HCT116 (cell line): ENCODE data around the gene CASP5. TPM values are rescaled to one million over a fixed set of nuclear protein-coding genes. Genes with fewer than 3 reads are reported as not detected.

Source experiments
- ATAC-seq: fragments of 200-7000 bp; cut with Tn5 transposase; 2 replicates; pipeline ENCODE4 v1.9.1; 2020; ENCODE audit warnings: mild to moderate bottlenecking, moderate library complexity
- BruUV-seq: library from RNA; stranded (reverse); fragments of 400-500 nt; replicated peaks from 2 replicates; lab custom pipeline; 2021; lab: Mats Ljungman, UMichigan
- CTCF ChIA-PET: fragments of 300-600 bp; sonication (Branson Sonifier 250); formaldehyde crosslinking; loops from one replicate; lab custom pipeline; 2021; ENCODE audit warnings: antibody characterized with exemption; lab: Charles Lee
- POLR2A ChIA-PET: fragments of 300-600, 350-600 bp; sonication (Branson Sonifier 250); formaldehyde crosslinking; loops from one replicate; lab custom pipeline; 2021; ENCODE audit warnings: antibody characterized with exemption; lab: Charles Lee
- RAD21 ChIA-PET, 2 experiments: fragments of 300-600 bp; sonication (Branson Sonifier 250); formaldehyde crosslinking; loops; one replicate each; lab custom pipeline; 2023; ENCODE audit warnings: low total read pairs in 2 of 2; ENCODE audit not compliant: uncharacterized antibody in 2 of 2, unreplicated experiment in 2 of 2, low non-redundant PET in 1 of 2; lab: Charles Lee
- DNase-seq: peaks from one replicate; pipeline ENCODE4 v3.0.0-alpha.2; 2010; ENCODE audit warnings: low read depth, low spot score
- H2AFZ ChIP-seq: fragments of 200-600 bp; shearing (Covaris generic), sonication (generic); 2 replicates; pipeline ENCODE4 v1.6.1; 2017; ENCODE audit warnings: low read depth, mixed run types, mixed read lengths, antibody characterized with exemption, low read length; ENCODE audit not compliant: poor library complexity, severe bottlenecking
- H3K27ac ChIP-seq: 2 replicates; pipeline ENCODE4 v1.5.1; 2012; ENCODE audit warnings: low read depth, low read length
- H3K27me3 ChIP-seq: fragments of 200-600 bp; sonication (generic); 2 replicates; pipeline ENCODE4 v1.6.1; 2016; ENCODE audit warnings: mixed run types, low read length, mixed read lengths; ENCODE audit not compliant: insufficient read depth
- H3K36me3 ChIP-seq, 2 experiments: fragments of 200-500 bp in 1 of 2; fragments of 200-600 bp in 1 of 2; sonication (Bioruptor generic) in 1 of 2; sonication (generic) in 1 of 2; 2 replicates each; pipeline versions ENCODE4 v1.5.1 to v1.6.1; 2014 to 2016; ENCODE audit warnings: low read length in 2 of 2, inconsistent platforms in 1 of 2, mixed read lengths in 1 of 2, mixed run types in 1 of 2; ENCODE audit not compliant: insufficient read depth in 2 of 2, control insufficient read depth in 1 of 2
- H3K4me1 ChIP-seq, 2 experiments: fragments of 200-600 bp in 1 of 2; sonication (generic) in 1 of 2; 2 replicates each; pipeline versions ENCODE4 v1.5.1 to v1.6.1; 2012 to 2017; ENCODE audit warnings: low read length in 2 of 2, inconsistent platforms in 1 of 2, mild to moderate bottlenecking in 1 of 2, mixed read lengths in 1 of 2, mixed run types in 1 of 2, moderate library complexity in 1 of 2; ENCODE audit not compliant: insufficient read depth in 2 of 2, control insufficient read depth in 1 of 2
- H3K4me2 ChIP-seq: fragments of 200-600 bp; sonication (generic); 2 replicates; pipeline ENCODE4 v1.6.1; 2017; ENCODE audit warnings: mixed run types, low read length, mixed read lengths
- H3K4me3 ChIP-seq, 2 experiments: fragments of 200-600 bp in 1 of 2; sonication (generic) in 1 of 2; replicated peaks in 1 of 2; 2 replicates each; pipeline ENCODE4 v1.5.1; 2011 to 2016; ENCODE audit warnings: low read length in 2 of 2, control low read depth in 1 of 2, low read depth in 1 of 2, mild to moderate bottlenecking in 1 of 2, mixed read lengths in 1 of 2, mixed run types in 1 of 2
- H3K79me2 ChIP-seq: fragments of 200-600 bp; sonication (generic); 2 replicates; pipeline ENCODE4 v1.6.1; 2017; ENCODE audit warnings: mild to moderate bottlenecking, mixed run types, low read length, moderate library complexity, mixed read lengths; ENCODE audit not compliant: insufficient read depth
- H3K9ac ChIP-seq: fragments of 200-600 bp; sonication (generic); 2 replicates; pipeline ENCODE4 v1.6.1; 2016; ENCODE audit warnings: low read length, mixed read lengths
- H3K9me2 ChIP-seq: fragments of 200-600 bp; sonication (generic), shearing (Covaris generic); 2 replicates; pipeline ENCODE4 v1.6.1; 2017; ENCODE audit warnings: mixed run types, mild to moderate bottlenecking, moderate library complexity; ENCODE audit not compliant: insufficient read depth
- H3K9me3 ChIP-seq, 2 experiments: fragments of 200-500 bp in 1 of 2; fragments of 200-600 bp in 1 of 2; sonication (Bioruptor generic) in 1 of 2; sonication (generic) in 1 of 2; 2 replicates each; pipeline ENCODE4 v1.6.1; 2014 to 2017; ENCODE audit warnings: low read length in 2 of 2, mixed read lengths in 2 of 2, inconsistent platforms in 1 of 2, low read depth in 1 of 2, mild to moderate bottlenecking in 1 of 2, mixed run types in 1 of 2, moderate library complexity in 1 of 2; ENCODE audit not compliant: control insufficient read depth in 1 of 2, insufficient read depth in 1 of 2
- H4K20me1 ChIP-seq: fragments of 200-600 bp; sonication (generic), shearing (Covaris generic); 2 replicates; pipeline ENCODE4 v1.6.1; 2017; ENCODE audit warnings: mixed run types, mild to moderate bottlenecking, moderate library complexity; ENCODE audit not compliant: insufficient read depth
- CBX3 ChIP-seq: IDR thresholded peaks from 2 replicates; pipeline ENCODE4 v1.6.1; 2012; ENCODE audit warnings: low read depth
- CTCF ChIP-seq, 3 experiments: fragments of 200-600 bp in 1 of 3; sonication (generic) in 1 of 3; IDR thresholded peaks in 2 of 3; conservative IDR thresholded peaks in 1 of 3; 2 replicates each; pipeline ENCODE4 v1.5.1; 2012 to 2017; ENCODE audit warnings: low read depth in 2 of 3, low read length in 2 of 3, antibody characterized with exemption in 1 of 3, borderline replicate concordance in 1 of 3, control low read depth in 1 of 3, mild to moderate bottlenecking in 1 of 3, mixed read lengths in 1 of 3, mixed run types in 1 of 3, moderate library complexity in 1 of 3; ENCODE audit not compliant: insufficient read depth in 1 of 3
- EGR1 ChIP-seq: IDR thresholded peaks from 2 replicates; pipeline ENCODE4 v1.6.1; 2012; ENCODE audit warnings: low read depth
- EZH2phosphoT487 ChIP-seq: fragments of 200-600 bp; IDR thresholded peaks from 2 replicates; pipeline ENCODE4 v1.6.1; 2018; ENCODE audit warnings: antibody characterized with exemption, borderline replicate concordance
- intact Hi-C: fragments of 100-400 bp; cut with micrococcal nuclease; formaldehyde crosslinking; loops from 2 replicates; pipeline ENCODE4 v1.10.0; 2022
- total RNA-seq: library from RNA; stranded (reverse); gene quantifications from one replicate; pipeline ENCODE4 v1.2.1, GENCODE V29; 2021; ENCODE audit not compliant: unreplicated experiment
- TF ChIP-seq, protein P1 (sequence below): IDR thresholded peaks from 2 replicates; pipeline ENCODE4 v1.6.1; 2012

The CASP5 gene
- total RNA-seq, 1 experiment from 2014 or later, result not detected

DNA sequence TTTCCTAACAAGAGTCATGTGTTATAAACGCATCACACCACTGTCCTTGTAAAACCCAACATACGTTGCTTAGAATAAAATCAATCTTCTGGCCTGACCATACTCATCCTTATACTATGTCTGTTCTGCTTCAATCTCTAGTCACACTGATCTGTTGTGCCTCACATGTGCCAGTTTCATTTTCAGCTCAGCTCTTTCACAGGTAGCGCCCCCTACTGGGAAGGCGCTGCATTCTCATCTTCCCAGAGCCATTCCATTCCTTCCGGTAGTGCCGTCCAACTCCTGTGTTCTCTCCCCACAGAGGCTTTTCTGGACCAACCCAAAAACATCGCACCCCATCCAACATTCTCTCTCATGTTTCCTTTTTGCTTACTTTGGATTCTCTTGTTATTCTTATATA lies 22.2 kb downstream of the CASP5 start (continued):
- peak; percentile 23 to 87 (median 75); a peak in 5 of 6 replicates for TF ChIP-seq CTCF (IDR thresholded peaks at IDR 0.05 in 2 of 3, conservative IDR thresholded peaks at IDR 0.05 in 1 of 3; ENCODE audit: borderline replicate concordance in 1 of 3, insufficient read depth in 1 of 3, low read depth in 2 of 3, low read length in 2 of 3)
- TF ChIP-seq EGR1, result no peak
- TF ChIP-seq CBX3, result peak; percentile 37; the same call in 1 of the 2 replicates
- TF ChIP-seq, protein P1, sequence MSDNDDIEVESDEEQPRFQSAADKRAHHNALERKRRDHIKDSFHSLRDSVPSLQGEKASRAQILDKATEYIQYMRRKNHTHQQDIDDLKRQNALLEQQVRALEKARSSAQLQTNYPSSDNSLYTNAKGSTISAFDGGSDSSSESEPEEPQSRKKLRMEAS, result 0 out of 2 replicates have a peak, but pooled peaks have one; percentile 45

DNA sequence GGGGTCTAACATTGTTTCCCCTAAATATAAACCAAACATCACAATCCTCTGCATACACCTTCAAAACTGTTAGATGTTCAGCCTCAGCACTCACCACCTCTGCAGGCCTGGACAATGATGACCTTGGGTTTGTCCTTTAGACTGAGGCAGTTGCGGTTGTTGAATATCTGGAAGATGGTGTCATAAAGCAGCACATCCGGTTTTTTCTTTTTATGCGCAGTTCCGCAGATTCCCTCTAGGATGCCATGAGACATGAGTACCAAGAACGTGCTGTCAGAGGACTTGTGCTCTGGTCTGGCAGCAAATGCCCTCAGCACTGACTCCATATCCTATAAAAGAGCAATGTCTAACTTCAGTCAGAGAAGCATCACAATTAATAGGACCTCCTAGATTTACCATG lies 22.8 kb downstream of the CASP5 start:
- no peaks in the 10 kb centered on the region for H3K79me2 ChIP-seq
- 0 out of 2 replicates have a peak overlapping the region, but pooled peaks have one; percentile 18 for H3K4me2 ChIP-seq
- no peaks in the 10 kb centered on the region for H4K20me1 ChIP-seq
- RAD21 ChIA-PET, result no interaction called here
- H3K36me3 ChIP-seq, result no peaks in the 10 kb centered on the region
- TF ChIP-seq CTCF (IDR thresholded peaks at IDR 0.05 in 2 of 3, conservative IDR thresholded peaks at IDR 0.05 in 1 of 3; ENCODE audit: borderline replicate concordance in 1 of 3, insufficient read depth in 1 of 3, low read depth in 2 of 3, low read length in 2 of 3) (peak in 2 of 3 experiments; percentile 36 to 40; a peak in 3 of 6 replicates), EZH2phosphoT487 (no peak)
- CTCF ChIA-PET, result interaction anchor here (1.2 kb wide), 1 partner anchor 9 kb away, joined by 4 read pairs; no protein-coding TSS in a partner anchor
- BruUV-seq, result no TSS peak
- intact Hi-C loops, result no loop called here
- no peaks in the 10 kb centered on the region for H3K9me3 ChIP-seq
- H3K27ac ChIP-seq, result no peak overlapping the region
- peaks cover 0 to 12% of the 10 kb centered on the region in 2 experiments; a peak in 2 of 4 replicates for H3K4me1 ChIP-seq
- ATAC-seq (peak; percentile 83), DNase-seq (peak; percentile 37)
- peak overlapping the region; percentile 82 for H2AFZ ChIP-seq
- H3K9me2 ChIP-seq, result no peaks in the 10 kb centered on the region
- no peak overlapping the region for H3K4me3 ChIP-seq
- H3K9ac ChIP-seq, result no peak overlapping the region
- POLR2A ChIA-PET, result no interaction called here
- H3K27me3 ChIP-seq, result no peaks in the 10 kb centered on the region
